Measurements from ENCODE around the gene SLC11A2.

Gene SLC11A2

DNA sequence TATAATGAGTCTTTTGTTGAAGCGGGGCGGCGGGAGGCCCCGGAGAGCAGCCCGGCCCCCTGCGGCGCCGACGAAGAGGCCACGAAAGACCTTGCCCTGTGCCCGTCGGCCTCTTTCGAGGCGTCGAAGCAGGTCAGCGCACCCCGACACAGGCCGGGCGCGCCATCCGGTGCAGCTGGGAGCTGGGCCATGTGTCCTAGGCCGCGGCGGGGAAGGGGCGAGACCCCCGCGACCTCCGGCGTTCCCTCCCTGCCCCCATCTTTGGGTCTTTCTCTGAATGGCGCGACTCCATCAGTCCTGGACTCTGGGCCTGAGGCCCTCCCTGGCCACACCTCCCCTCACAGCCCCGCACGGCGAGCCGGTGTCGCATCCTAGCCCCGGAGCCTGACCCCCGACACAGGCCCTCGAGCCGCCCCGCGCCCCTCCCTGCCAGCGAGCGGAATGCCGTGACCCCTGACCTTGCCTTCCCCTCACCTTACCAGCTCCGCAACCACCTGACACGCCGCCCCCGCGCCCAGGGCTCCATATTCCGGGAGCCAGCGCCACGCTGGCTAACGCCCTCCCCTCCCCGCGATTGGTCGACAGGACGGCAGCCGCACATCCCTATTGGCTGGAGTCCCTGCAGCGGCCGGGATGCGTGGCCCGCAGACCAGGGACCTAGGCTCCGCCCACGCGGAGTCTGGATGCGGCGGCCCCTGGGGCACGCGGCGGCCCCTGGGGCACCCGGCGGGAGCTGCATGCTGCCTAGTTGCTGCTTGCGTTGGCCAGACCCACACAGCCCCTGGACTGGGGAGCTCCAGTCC, at the start of gene SLC11A2:
TSS of gene SLC11A2 (minus strand) at position 549 of the 803 bp plus-strand sequence. CDS start 15,656 bp downstream, outside the sequence.
- DNase-seq, result peak; percentile 76

GRCh38 chr12:51075390-51075789, 49.2 kb upstream of the SLC11A2 start:
- DNase-seq, result no peak

GRCh38 chr12:51071663-51072062, 45.5 kb upstream of the SLC11A2 start:
- no peak for DNase-seq

- no peak for DNase-seq
These were observed 43.8 kb upstream of the SLC11A2 start for GRCh38 chr12:51070004-51070403.

- DNase-seq, result no peak
These were observed 41.6 kb upstream of the SLC11A2 start for GRCh38 chr12:51067771-51068170.

DNA sequence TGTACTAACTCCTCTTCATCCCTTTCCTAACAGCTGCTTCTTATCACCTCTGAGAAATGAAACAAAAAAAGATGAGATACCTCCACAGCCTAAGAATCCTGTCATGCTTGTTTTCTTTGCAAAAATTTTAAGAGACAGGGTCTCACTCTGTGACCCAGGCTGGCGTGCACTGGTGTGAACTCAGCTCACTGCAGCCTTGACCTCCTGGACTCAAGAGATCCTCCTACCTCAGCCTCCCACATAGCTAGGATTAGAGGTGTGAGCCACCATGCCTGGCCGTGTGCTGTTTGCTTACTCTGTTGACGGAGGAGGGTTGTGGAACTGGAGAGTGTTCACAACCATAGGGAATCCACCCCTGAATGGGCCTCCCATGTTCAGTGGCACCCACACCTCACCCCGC, 41.0 kb upstream of the SLC11A2 start:
- DNase-seq, result no peak

DNA sequence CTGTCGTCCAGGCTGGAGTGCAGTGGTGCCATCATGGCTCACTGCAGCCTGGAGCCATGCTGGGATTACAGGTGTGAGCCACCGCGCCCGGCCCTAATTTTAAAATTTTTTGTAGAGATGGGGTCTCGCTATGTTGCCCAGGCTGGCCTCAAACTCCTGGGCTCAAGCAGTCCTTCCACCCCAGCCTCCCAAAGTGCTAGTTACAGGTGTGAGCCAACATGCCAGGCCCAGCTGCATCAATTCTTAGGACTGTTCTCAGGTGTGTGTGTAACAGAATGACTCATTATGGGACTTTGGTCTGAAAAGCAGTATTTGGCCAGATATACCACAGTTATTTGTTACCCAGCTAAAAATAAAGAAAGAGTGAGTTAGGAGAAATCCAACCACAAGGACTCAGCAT, 39.3 kb upstream of the SLC11A2 start:
- no peak for DNase-seq

GRCh38 chr12:51062631-51063397, 36.6 kb upstream of the SLC11A2 start:
- DNase-seq, result no peak

DNA sequence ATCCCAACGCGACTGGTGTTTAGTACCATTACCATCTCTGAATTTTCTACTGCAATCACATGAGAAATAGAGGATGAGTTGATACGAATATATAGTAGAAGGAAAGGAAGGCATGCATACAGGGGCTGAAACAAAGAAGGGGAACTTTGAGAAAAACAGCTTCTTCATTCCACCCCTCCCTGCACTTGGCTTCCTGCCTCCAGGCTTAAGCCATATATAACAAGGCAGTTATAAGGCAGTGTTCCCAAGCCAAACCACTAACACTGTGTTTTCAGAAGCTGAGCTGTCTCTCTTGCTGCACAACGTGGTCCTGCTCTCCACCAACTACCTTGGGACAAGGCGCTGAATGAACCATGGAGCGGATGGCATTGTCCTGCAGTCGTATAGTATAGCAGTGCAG, 32.9 kb upstream of the SLC11A2 start:
- DNase-seq, result no peak

DNA sequence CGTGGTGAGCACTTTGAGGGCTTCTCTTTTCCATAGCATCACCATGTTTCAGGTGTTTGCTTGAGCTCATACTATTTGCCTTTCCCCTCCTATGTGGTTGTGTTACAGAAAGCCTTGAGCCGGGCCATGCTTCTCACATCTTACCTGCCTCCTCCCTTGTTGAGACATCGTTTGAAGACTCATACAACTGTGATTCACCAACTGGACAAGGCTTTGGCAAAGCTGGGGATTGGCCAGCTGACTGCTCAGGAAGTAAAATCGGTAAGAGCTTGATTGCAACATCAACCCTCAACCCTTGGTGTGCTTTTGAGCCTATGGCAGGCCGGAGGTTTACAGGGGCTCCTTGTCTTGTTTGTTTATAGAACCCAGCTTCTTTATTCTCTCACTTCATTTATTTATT, 30.1 kb upstream of the SLC11A2 start:
- no peak for DNase-seq

DNA sequence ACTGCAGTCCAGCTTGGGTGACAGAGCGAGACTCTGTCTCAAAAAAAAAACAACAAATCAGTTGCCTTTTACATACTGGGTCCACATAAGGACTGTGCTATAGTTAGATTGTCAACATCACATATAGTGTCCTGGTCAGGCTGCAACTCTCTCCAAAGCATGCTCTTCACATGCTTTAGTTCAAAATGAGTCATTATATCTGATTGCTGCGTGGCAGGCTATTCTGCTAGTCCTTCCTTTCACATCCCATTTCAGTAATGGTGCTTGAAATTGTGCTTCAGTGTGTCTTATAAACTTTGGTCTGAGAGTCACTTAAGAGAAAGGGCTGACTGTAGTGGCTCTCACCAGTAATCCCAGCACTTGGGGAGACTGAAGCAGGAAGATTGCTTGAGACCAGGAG, 28.9 kb upstream of the SLC11A2 start:
- DNase-seq, result no peak

- DNase-seq, result no peak
These were observed 25.6 kb upstream of the SLC11A2 start for GRCh38 chr12:51051787-51052186.

- DNase-seq, result no peak
These were observed 23.3 kb upstream of the SLC11A2 start for GRCh38 chr12:51049525-51049924.

DNA sequence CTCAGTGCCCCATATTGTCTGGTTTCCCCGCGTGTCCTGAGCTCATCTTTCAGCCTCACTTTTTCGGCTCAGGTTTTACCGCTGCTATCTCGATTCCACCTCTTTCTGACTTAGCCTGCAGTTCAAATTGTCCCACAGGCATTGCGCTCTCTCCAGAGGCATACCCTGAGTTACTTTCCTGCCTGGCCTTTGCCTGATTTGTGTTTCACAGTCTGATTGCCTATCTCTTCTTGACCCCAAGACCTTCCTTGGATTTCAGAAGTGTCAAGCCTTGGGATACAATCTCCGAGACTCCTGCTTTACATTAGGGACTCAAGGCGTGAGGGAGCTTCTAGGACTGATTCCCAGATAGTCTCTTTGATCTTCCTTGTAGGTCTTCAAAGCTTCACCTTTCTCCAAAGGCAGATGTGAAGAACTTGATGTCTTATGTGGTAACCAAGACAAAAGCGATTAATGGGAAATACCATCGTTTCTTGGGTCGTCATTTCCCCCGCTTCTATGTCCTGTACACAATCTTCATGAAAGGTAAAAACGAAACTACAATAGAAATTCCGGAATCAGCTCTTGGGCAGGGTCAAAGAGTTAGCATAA, 22.6 kb upstream of the SLC11A2 start:
- DNase-seq, result no peak

DNA sequence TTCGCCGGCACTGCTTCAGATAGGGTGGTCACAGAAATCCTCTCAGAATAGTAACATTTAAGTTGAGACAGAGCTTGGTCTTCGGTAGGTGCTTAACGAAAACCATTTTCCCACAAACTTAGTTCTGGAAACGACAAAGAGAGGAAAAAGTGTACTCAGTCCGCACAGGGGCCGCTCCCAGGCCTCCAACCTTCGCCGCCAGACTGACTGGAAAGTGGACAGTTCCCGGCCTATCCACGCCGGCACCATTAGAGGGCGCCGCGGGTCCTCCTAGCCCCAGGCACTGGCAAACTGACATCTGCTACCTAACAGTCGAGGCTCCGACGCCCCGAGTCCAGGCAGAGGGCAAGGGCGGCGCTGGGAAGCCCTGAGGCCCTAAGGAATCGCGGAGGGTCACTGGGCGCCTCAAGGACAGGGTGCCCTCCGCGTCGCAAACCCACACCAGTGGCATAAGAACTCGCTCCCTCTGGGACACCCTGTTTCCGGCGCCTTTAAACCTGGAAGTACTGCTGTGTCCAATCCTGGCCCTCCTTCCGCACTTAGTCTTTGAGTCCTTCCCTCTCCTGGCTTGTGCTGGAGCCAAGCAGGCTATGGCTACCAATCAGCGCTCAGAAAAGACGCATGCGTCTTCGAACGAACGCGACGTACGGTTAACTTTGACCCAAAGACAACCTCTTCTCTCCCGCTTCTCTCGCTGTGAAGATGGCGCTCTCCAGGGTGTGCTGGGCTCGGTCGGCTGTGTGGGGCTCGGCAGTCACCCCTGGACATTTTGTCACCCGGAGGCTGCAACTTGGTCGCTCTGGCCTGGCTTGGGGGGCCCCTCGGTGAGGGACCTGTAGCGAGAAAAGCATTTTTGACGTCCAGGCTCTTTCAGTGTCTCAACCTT, 21.7 kb upstream of the SLC11A2 start, which contains the start of gene LETMD1:
TSS of gene LETMD1 (plus strand) at position 673 of the 886 bp plus-strand sequence. CDS start at position 703, 30 bp downstream.
- peak; percentile 85 for DNase-seq

GRCh38 chr12:51036279-51036678, 10.1 kb upstream of the SLC11A2 start:
- no peak for DNase-seq

DNA sequence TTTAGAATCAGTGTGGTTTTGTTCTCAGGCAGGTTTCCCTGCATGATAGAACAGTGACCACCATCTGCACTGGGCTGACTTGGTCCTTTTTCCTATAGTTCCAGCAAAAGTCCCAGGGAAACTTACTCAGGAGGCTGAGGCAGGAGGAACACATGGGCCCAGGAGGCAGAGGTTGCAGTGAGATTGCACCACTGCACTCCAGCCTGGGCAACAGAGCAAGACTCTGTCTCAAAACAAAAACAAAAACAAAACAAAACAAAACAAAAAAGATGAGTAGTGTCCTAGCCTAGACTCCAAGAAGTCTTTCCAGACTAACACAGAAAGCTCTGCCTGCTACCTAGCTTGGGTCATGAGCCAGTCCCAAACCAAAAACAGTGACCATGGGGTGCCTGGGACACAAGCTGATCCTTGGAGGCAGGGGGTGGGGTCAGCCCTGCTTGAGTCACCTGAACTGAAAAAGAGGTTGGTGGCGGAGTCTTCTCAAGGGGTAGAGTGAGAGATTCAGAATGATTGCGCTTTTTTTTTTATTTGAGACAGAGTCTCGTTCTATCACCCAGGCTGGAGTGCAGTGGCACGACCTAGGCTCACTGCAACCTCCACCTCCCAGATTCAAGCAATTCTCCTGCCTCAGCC, 7.4 kb upstream of the SLC11A2 start:
- no peak for DNase-seq

GRCh38 chr12:51033048-51033447, 6.9 kb upstream of the SLC11A2 start:
- no peak for DNase-seq

DNA sequence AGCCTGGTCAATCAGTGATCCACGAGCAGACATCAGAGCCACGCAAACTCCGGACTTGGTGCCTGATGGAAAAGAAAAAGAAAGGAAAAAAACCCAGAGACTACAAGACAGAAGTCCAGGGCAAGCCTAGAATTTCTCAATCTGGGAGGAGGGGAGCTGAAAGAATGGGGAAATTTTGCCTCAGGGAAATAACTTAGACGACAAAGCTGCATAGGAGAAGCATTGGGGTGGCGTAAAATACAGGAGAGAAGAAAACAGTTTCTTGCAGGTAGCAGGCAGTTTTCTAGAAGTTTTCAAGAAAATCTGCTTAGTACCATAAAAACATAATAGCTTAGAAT, 2.6 kb upstream of the SLC11A2 start:
- no peak for DNase-seq

- no peak for DNase-seq
These were observed 2.1 kb upstream of the SLC11A2 start for GRCh38 chr12:51028126-51028812.

DNA sequence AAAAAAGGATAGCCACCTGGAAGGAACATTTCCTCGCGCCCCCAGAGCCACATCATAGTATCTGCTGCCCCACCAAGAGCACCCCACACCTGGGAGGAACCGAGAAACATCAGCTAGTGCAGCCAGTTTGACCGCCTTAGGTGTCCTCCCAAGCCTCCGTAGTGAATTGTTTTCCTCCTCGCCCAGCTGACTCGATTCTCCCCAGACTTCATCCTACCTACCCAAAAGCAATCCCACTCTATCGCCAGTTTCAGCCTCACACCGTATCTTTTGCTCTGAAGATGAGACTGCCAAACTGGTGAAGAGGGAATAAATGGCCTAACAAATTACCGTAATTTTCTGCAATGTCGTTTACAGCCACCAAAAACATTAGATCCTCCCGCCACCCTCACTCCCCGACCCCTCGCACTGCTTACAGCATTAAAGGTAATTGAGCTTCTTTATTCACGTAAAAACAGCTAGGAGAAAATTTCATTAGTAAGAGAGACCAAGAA, 1.2 kb upstream of the SLC11A2 start:
- DNase-seq, result no peak

All from NCI-H1105 (cell line).